Esophagus squamous epithelium (tissue), 5 donors: ENCODE measurements around the gene EHMT1. TPM values are rescaled to one million over a fixed set of nuclear protein-coding genes. Genes with fewer than 3 reads are reported as not detected.
"Not testable (repeated sequence)": the region's sequence is repeated elsewhere in the genome, so short reads cannot be mapped to it uniquely, and the experiment has no call there.

Source experiments
- DNase-seq: peaks from one replicate; lab custom pipeline; 2025; lab: John Stamatoyannopoulos, UW
- H3K27ac ChIP-seq, 4 donors: fragments of 200-600 bp; sonication (generic); one replicate each; pipeline ENCODE4 v1.5.1; 2016 to 2019; ENCODE audit warnings: mild to moderate bottlenecking in 1 of 4
- H3K27me3 ChIP-seq, 4 donors: fragments of 200-600 bp; sonication (generic); 1 replicate in 3 of 4; 2 replicates in 1 of 4; pipeline versions ENCODE4 v1.5.1 to v1.6.0; 2017 to 2021; ENCODE audit warnings: antibody characterized with exemption in 1 of 4
- H3K36me3 ChIP-seq, 3 donors: fragments of 200-600 bp; sonication (generic); one replicate each; pipeline ENCODE4 v1.5.1; 2016 to 2019
- H3K4me1 ChIP-seq, 3 donors: fragments of 200-600 bp; sonication (generic); one replicate each; pipeline ENCODE4 v1.5.1; 2017 to 2019
- H3K4me3 ChIP-seq, 4 donors: fragments of 200-600 bp; sonication (generic); 1 replicate in 3 of 4; 2 replicates in 1 of 4; pipeline ENCODE4 v1.5.1; 2016 to 2019; ENCODE audit warnings: mild to moderate bottlenecking in 2 of 4, moderate library complexity in 1 of 4
- H3K9me3 ChIP-seq, 3 donors: fragments of 200-600 bp; sonication (generic); one replicate each; pipeline ENCODE4 v1.5.1; 2016 to 2019
- POLR2A ChIP-seq, 4 donors: fragments of 450-650 bp; IDR thresholded peaks; one replicate each; pipeline ENCODE4 v1.6.1; 2017; ENCODE audit warnings: antibody characterized with exemption in 4 of 4, mild to moderate bottlenecking in 4 of 4, moderate library complexity in 3 of 4
- WGBS, 2 donors: methylation state at CpG; one replicate each; pipeline ENCODE4 v1.1.5; 2018; 5-methylcytosine and 5-hydroxymethylcytosine counted together
- intact Hi-C: fragments of 100-400 bp; cut with DNase I; formaldehyde crosslinking; loops from one replicate; pipeline ENCODE4 v1.15.0; 2022
- total RNA-seq, 4 donors: library from RNA; depleted of rRNA; stranded (reverse); fragments of >200 nt; gene quantifications; one replicate each; pipeline ENCODE4 v1.1.0, GENCODE V29; 2016
- TF ChIP-seq, protein P1 (sequence below), 6 experiments: fragments of 450-650 bp in 4 of 6; fragments of 200-600 bp in 2 of 6; sonication (generic) in 2 of 6; IDR thresholded peaks; one replicate each; pipeline ENCODE4 v1.5.1; 2016 to 2019; ENCODE audit warnings: antibody characterized with exemption in 6 of 6, mild to moderate bottlenecking in 4 of 6, moderate library complexity in 4 of 6
- donor health status: DM: yes; HTN: yes; CAD: no.

Gene EHMT1
- total RNA-seq, 4 donors from 2014 or later = 42.8 to 87.0 (median 65.0) TPM

DNA sequence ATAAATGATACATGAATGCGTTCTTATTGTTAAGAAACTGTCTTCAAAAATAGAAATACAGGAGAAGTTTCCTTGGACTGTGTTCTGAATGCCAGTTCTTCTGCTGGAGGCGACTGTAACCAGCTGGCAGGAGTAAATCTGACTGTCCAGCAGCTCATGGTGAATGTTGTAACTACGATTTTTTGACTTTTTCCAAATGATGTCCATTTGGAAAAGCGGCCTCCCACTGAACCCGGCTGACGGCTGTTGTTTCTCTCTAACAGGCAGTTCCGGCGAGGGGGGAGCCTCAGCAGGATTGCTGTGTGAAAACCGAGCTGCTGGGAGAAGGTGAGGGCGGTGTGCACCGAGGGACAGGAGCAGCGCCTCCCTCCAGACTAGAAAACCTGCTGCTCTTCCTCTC is 91.9 kb downstream of the EHMT1 start:
- intact Hi-C loops = no loop called here

DNA sequence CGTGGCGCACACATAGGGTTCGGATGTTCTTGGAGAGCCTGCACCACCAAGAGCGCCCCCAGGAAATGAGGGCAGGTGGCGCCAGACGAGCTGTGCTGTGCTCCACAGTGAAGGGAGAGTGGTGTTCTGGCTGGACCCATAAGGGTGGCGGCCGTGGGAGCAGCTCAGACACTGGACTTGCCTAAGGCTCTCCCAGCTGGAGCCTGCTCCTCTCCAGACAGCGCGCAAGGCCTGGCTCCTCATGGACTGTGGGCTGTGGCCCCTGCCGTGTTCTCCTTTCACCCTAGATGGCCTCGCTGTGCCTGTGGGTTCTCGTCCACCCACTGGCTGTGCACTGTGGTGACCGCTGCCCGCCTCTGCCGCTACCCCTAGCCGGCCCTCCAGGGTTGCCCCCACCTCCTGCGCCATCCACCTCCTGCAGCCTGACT is 92.9 kb downstream of the EHMT1 start:
- peaks cover 8 to 49% (median 18%) of the 10 kb centered on the region in 3 donors for H3K36me3 ChIP-seq
- no peak overlapping the region for H3K4me3 ChIP-seq
- DNase-seq = no peak
- no peaks in the 10 kb centered on the region for H3K27me3 ChIP-seq
- TF ChIP-seq POLR2A (IDR thresholded peaks at IDR 0.05) = no peak
- TF ChIP-seq, protein P1, sequence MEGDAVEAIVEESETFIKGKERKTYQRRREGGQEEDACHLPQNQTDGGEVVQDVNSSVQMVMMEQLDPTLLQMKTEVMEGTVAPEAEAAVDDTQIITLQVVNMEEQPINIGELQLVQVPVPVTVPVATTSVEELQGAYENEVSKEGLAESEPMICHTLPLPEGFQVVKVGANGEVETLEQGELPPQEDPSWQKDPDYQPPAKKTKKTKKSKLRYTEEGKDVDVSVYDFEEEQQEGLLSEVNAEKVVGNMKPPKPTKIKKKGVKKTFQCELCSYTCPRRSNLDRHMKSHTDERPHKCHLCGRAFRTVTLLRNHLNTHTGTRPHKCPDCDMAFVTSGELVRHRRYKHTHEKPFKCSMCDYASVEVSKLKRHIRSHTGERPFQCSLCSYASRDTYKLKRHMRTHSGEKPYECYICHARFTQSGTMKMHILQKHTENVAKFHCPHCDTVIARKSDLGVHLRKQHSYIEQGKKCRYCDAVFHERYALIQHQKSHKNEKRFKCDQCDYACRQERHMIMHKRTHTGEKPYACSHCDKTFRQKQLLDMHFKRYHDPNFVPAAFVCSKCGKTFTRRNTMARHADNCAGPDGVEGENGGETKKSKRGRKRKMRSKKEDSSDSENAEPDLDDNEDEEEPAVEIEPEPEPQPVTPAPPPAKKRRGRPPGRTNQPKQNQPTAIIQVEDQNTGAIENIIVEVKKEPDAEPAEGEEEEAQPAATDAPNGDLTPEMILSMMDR (IDR thresholded peaks at IDR 0.05) = no peak
- peaks cover 2 to 47% (median 9%) of the 10 kb centered on the region in 3 donors for H3K4me1 ChIP-seq
- H3K9me3 ChIP-seq = no peaks in the 10 kb centered on the region
- intact Hi-C loops = no loop called here
- 92 to 95% methylated on average over 10 to 11 of the region's 18 CpGs for WGBS, 2 donors
- H3K27ac ChIP-seq = no peak overlapping the region

More for the DNA sequence above, 91.9 kb downstream of the EHMT1 start:
- H3K9me3 ChIP-seq = no peaks in the 10 kb centered on the region
- TF ChIP-seq, protein P1 (IDR thresholded peaks at IDR 0.05) = no peak
- no peak for TF ChIP-seq POLR2A (IDR thresholded peaks at IDR 0.05)
- no peaks in the 10 kb centered on the region for H3K27me3 ChIP-seq
- no peak overlapping the region for H3K27ac ChIP-seq
- H3K4me1 ChIP-seq = peaks cover 2 to 57% (median 9%) of the 10 kb centered on the region in 3 donors
- H3K4me3 ChIP-seq = no peak overlapping the region
- H3K36me3 ChIP-seq = peaks cover 8 to 45% (median 15%) of the 10 kb centered on the region in 3 donors
- no peak for DNase-seq
- 75 to 76% methylated on average over 12 of the region's 12 CpGs for WGBS, 2 donors

DNA sequence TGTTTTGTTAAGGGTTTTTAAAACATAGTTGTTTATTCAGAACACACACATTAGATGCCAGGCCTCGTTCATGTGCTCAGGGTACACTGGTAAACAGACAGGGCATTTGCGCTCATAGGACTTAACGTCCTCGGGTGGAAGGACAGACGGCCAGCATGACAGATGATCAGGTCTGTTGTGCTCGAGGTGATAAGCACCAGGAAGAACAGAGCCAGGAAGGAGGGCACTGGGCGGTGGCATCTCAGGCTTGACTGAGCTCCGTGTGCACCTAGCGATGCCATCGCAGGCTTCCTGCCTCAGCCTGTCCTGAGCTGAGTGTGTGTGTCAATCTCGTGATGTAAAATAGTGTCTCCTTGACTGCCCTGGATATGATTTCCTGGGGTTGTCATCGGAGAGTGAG is 96.5 kb downstream of the EHMT1 start:
- Histone ChIP-seq H3K4me1 (peaks cover 0 to 17% (median 2%) of the 10 kb centered on the region in 3 donors), H3K36me3 (peaks cover 8 to 85% (median 34%) of the 10 kb centered on the region in 3 donors), H3K9me3 (no peaks in the 10 kb centered on the region), H3K27ac (peak overlapping the region in 1 of 4 donors; percentile 3), H3K4me3 (no peak overlapping the region), H3K27me3 (no peaks in the 10 kb centered on the region)
- DNase-seq = no peak
- intact Hi-C loops = no loop called here
- WGBS, 2 donors = 84% methylated on average over 11 to 12 of the region's 12 CpGs
- no peak for TF ChIP-seq POLR2A (IDR thresholded peaks at IDR 0.05)
- TF ChIP-seq, protein P1 (IDR thresholded peaks at IDR 0.05) = no peak

DNA sequence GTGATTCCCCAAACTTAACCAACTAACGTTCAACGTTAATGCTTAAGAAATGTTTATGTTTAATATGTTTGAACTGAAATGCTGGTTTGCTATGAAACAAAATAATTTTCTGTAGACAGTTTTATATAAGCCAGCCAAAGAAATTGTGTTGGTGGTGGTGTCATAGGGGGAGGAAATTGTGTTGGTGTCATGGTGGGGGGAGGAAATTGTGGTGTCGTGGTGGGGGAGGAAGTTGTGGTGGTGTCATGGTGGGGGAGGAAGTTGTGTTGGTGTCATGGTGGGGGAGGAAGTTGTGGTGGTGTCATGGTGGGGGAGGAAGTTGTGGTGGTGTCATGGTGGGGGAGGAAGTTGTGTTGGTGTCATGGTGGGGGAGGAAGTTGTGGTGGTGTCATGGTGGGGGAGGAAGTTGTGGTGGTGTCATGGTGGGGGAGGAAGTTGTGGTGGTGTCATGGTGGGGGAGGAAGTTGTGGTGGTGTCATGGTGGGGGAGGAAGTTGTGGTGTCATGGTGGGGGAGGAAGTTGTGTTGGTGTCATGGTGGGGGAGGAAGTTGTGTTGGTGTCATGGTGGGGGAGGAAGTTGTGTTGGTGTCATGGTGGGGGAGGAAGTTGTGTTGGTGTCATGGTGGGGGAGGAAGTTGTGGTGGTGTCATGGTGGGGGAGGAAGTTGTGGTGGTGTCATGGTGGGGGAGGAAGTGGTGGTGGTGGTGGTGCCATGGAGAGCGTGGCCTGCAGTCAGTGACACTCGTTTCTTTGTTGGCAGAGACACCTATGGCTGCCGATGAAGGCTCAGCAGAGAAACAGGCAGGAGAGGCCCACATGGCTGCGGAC is 97.3 kb downstream of the EHMT1 start:
- Histone ChIP-seq H3K36me3 (peaks cover 8 to 86% (median 34%) of the 10 kb centered on the region in 3 donors), H3K4me1 (peaks cover 0 to 20% (median 7%) of the 10 kb centered on the region in 3 donors), H3K27ac (peak overlapping the region in 1 of 4 donors; percentile 3)
- intact Hi-C loops, DNase-seq, H3K4me3 ChIP-seq, H3K9me3 ChIP-seq, H3K27me3 ChIP-seq: not testable (repeated sequence)
- WGBS, 2 donors = 75 to 80% methylated on average over 6 to 7 of the region's 7 CpGs

DNA sequence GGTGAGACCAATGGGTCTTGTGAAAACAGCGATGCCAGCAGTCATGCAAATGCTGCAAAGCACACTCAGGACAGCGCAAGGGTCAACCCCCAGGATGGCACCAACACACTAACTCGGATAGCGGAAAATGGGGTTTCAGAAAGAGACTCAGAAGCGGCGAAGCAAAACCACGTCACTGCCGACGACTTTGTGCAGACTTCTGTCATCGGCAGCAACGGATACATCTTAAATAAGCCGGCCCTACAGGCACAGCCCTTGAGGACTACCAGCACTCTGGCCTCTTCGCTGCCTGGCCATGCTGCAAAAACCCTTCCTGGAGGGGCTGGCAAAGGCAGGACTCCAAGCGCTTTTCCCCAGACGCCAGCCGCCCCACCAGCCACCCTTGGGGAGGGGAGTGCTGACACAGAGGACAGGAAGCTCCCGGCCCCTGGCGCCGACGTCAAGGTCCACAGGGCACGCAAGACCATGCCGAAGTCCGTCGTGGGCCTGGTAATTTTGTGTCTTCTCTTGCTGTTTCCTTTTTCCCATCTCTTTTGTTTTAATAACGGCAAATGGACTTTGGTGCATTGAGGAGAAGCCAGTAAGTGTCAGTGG is 98.0 kb downstream of the EHMT1 start:
- no peak overlapping the region for H3K27ac ChIP-seq
- H3K9me3 ChIP-seq = no peaks in the 10 kb centered on the region
- no peak for TF ChIP-seq POLR2A (IDR thresholded peaks at IDR 0.05)
- TF ChIP-seq, protein P1 (IDR thresholded peaks at IDR 0.05) = no peak
- no peak for DNase-seq
- 91 to 97% methylated on average over 15 to 19 of the region's 25 CpGs for WGBS, 2 donors
- no peaks in the 10 kb centered on the region for H3K27me3 ChIP-seq
- H3K4me1 ChIP-seq = peaks cover 0 to 19% (median 7%) of the 10 kb centered on the region in 3 donors
- no peak overlapping the region for H3K4me3 ChIP-seq
- intact Hi-C loops = no loop called here
- peaks cover 2 to 79% (median 28%) of the 10 kb centered on the region in 3 donors for H3K36me3 ChIP-seq
